ENCODE results near the gene PDE7B.
A peak's percentile ranks its signal among the peaks of the same experiment; 100 is the strongest.

The PDE7B gene

DNA sequence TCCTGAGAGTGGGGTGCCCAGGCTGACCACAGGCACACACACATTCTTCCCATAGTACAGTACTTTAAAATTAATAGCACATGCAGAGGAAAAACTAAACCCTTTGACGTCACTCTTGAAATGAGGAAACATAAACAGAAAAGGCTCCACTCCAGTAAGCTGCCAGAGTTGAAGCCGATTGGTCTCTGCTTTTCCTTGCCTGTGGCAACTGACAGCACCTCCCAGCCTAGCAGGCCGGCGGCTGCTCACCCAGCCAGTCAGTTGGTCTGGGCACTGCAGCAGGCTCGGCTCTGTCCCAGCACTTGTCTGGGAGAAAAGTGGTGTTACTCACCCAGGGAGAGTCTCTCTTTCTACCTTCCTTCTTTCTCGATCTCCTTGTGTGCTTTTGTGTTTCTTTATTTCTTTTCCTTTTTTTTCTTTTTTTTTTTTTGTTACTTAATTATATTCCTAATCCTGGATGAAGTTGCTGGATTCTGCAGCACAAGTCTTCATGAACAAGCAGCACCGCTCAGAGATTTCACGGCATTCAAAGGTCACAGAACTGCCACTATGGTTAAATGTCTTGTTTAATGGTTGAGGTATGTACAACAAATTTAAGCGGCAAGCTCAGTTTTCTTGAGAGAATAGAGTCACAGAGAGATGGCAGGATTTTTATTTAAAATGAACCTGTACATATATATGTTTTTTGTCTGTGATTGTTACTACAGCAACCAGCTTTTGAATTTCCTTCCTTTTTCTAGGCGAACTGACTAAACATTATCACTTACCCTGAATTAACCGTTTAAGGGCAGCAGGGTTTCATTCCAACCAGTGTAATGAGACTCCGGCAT, at the start of gene PDE7B:
Gene PDE7B (plus strand): TSS at position 260 of the 830 bp plus-strand sequence.
- peak; percentile 31 for DNase-seq

- DNase-seq: no peak
Observed at GRCh38 chr6:135801755-135802465, 49.6 kb upstream of the PDE7B start.

GRCh38 chr6:135810486-135810885, 41.0 kb upstream of the PDE7B start:
- DNase-seq: peak; percentile 76

DNA sequence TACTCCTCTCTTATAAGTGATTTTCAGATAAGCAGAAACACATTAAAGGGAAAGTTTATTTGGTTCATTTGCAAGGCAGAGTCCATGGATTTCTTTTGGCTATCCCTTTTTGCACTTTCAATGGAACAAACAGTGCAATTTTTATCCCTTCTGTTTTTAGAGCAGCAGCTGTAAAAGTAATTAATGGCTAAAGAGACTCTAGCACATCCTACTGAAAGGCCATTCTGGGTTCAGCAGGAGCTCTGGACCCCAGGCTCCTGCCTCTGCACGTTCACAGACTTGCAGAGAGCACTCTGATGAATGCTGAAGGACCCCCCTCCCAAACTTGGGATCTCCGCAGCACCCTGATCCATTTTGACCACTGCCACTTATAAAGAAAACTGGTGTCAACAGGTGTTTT, 40.3 kb upstream of the PDE7B start:
- no peak for DNase-seq

DNA sequence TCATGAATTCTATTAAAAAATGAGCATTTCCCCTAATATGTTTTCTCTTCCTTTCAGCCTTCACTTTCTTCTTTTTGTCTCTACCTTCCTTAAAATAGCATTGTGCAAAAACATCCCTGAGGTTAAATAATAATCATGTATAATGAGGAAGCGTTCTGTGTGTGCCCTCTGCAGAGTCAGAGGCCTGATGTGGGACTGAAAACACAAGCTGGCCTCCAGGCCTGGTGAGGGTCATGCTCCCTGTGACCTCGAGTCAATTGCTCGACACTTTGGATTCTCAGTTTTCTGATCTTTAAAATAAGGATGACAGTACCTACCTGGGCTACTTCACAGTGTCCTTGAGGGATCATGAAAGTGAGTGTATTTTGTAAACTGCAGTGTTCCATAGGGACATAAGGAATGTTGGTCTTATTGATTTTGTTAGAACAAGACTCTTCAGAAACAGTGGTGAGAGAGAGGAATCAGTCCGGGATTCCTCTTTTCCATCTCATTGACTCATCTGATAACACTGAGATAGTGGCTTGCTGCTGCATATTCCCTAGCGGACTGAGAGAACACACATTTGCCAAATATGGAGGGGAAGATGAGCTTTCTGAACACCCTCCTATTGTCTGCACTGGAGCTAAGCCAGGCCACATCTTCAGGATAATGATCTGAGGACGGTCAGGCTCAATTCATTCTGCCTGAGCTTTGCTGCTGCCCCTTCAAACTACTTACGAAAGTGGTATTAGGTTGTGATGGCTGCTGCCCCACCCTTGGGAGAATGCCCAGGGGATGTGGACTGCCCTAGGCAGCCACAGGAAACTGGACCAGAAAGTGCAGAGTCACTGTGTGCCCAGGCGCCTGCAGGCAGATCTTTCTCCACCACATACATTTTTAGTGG, 39.6 kb upstream of the PDE7B start:
- no peak for DNase-seq

- no peak for DNase-seq
Observed at GRCh38 chr6:135813401-135813800, 38.1 kb upstream of the PDE7B start.

DNA sequence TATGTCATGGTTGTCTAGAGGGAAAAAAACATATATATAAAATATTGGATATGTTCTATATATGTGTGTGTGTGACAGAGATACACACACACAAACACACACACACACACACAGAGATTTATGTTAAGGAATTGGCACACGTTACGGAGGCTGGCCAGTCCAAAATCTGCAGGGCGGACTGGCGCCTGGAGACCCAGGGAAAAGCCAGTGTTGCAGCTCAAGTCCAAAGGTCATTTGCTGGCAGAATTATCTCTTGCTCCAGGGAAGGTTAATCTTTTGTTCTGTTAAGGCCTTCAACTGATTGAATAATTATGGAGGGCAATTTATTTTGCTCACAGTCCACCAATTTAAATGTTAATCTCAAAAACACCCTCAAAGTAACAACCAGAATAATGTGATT, 37.5 kb upstream of the PDE7B start:
- DNase-seq: no peak

DNA sequence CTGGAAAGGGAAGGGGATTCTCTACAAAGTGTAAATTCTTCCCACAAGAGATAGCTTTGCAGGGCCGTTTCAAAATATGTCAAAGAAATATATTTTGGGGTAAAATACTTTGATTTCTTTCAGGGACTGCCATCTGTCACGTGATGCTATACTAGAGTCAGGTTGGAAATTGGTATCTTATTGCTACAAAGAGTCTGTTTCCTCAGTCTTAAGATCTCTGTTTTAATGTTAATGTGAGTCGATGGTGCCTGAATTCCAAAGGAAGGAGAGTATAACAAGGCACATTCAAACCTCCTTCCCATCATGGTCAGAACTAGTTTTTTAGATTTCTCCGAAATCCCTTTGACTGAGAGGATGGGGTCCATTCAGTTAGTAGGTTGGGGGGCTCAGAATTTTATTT, 36.3 kb upstream of the PDE7B start:
- DNase-seq: no peak

- no peak for DNase-seq
Observed at GRCh38 chr6:135817035-135817434, 34.5 kb upstream of the PDE7B start.

DNA sequence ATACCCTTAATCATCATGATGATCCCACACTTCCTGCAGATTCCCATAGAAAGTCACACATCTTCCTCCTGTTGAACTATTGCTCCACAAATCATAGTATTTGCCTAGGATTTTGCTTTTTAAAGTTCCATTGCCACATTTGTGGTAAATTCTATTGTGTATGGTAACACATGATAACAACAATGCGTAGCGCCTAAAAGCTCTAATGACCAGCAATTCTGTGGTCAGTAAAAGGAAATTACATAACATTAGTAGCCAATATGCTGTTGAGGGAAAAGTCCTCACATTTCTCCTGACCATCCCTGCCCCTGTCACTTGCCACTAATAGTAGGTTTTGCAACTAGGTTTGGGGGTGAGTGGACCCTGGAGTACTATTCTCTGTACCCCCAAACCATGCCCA, 31.8 kb upstream of the PDE7B start:
- no peak for DNase-seq

DNA sequence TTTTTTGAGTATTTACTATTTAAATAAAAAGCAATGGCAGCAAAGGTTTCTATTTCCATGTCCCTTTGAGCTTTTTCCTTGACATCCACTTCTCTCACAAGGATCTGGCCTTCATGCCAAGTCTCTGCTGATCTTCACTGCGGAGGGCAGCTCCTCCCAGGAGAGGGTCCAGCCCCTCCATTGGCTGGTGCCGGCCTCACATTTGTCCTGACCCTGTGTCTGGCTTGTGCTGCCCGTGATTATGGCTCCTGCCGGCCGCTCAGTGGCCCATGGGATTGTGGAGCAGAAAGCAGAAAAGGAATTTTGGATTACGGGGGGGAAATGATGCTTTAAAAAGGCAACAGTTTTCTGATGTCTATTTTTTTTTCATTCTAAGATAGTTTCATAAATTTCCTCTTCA, 31.2 kb upstream of the PDE7B start:
- no peak for DNase-seq

- DNase-seq: no peak
Observed at GRCh38 chr6:135823851-135824250, 27.6 kb upstream of the PDE7B start.

- no peak for DNase-seq
Observed at GRCh38 chr6:135826236-135826804, 25.2 kb upstream of the PDE7B start.

DNA sequence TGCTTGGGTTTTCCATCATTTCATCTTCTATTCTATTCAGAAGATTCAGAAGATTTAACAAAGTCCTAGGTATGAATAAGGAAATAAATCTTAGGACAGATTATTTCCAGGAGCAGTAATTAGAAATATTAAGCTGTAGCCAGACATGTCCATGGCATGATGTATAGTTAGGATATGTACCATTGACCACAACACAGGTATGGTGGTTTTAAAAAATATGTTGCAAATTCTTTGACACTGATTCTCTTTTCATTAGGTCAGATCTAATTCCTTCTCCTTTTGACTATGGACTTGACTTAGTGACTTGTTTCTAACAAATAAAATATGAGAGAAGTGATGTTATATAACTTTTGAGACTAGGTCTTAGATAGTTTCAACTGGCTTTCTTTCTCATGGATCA, 23.5 kb upstream of the PDE7B start:
- no peak for DNase-seq

GRCh38 chr6:135830452-135830881, 21.0 kb upstream of the PDE7B start:
- DNase-seq: no peak

DNA sequence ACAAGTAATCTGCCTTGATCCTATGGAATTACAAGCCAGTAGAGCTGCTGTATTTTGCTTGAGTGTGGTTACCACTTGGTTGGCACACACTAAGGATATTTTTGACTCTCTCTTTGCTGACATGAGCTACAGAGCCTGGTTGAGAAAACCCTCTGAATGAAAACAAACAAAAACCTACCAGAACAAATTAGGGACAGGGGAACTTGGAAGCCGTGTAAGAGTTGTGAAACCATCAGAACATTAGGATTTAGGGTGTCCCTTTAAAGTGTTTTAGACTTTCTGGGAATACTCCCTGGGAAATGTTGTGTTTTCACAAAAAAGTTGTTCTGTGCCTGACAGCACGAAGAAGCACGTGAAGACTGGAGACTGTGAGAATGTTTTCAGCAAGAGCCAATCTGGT, 20.5 kb upstream of the PDE7B start:
- DNase-seq: no peak

DNA sequence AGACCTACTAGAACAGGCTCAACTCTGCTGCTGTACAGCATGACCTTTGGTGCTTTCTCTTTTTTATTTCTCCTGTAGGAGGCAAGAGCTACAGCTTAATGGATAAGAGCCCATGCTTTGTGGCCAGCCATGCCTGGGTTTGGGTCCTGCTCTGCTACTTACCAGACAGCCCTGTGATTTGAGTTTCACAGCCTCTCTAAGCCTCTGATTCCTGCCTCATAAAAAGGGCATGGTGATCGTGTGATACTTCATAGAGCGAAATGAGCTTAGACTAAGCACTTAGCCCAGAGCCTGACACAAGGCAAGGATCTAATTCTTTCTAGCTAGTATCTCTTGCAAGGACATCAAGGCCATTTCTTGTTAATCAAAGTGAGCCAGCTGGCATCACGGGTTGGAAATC, 19.3 kb upstream of the PDE7B start:
- DNase-seq: no peak

GRCh38 chr6:135833771-135834170, 17.7 kb upstream of the PDE7B start:
- no peak for DNase-seq

DNA sequence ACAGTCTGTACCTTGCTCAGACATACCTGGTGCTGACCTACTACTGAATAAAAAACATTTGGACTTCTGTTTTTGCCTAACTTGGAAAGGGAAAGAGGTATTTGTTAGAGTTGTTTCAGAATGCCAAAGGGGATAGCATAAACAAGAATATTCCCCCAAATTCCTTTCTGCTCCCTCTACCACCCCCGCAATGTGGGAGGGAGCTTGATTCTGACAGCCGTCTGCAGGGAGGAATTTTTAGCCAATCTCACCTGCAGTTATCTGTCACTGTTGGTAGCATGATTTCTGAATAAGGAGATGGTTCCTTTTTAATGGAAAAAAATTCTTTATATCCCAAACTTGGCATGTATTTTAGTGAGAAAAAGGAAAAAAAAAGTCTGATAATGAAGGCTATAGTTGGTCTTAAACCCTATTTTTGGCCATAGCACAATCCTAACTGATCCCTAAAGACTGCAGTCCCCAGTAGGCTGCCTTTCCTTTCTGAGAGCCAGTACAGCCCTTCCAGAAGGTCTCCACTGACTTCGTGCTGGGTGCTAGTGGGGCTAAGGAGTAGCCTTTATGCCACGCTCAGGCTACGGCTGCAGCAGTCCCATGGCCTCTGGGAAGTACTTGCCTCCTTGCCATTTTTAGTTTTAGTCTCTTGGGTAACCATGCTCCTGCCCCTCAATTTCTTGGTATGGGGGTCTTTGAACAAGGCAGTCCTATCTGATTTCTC, 13.6 kb upstream of the PDE7B start:
- DNase-seq: no peak

DNA sequence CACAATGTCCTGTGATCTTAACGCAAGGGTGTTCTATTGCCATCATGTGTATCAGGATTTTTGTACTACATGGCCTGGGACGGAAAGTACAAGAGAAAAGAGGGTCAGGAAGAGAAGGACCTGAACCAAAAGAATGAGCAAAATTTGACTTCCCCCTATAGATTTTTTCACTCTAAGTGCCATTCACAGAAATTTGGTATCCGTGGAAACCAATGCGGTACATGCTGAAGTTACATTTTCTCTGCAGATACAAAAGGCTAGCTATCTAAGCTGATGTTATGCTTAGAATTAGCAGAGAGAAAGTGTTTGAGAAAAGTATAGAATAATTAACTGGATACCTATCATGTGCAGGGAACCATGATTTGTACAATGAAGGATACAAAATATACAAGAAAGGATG, 12.4 kb upstream of the PDE7B start:
- DNase-seq: no peak

GRCh38 chr6:135842618-135843392, 8.7 kb upstream of the PDE7B start:
- DNase-seq: no peak

DNA sequence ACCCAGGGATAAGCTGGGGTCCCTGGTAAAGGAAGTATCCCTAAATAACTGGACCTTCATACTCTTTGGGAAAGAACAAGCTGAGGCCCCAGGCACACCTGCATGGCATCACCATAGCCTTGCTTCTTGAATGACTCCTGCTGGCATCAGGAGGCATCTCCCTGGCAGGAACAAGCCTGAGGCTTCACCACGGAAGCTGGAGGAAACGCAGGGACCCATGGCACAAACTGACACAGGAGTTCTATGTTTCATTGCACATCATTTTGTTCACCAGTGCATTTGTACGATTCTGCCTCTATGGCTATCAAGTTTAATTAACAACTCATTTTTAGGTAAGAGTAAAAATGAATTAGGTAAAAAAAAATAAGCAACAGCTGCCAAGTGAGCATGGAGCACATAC, 619 bp upstream of the PDE7B start:
- no peak for DNase-seq

All from DMS79 treated with DMSO at 0.1 percent for 48 hours (cell line).